ENCODE data around the gene RAI1.

Gene RAI1

DNA sequence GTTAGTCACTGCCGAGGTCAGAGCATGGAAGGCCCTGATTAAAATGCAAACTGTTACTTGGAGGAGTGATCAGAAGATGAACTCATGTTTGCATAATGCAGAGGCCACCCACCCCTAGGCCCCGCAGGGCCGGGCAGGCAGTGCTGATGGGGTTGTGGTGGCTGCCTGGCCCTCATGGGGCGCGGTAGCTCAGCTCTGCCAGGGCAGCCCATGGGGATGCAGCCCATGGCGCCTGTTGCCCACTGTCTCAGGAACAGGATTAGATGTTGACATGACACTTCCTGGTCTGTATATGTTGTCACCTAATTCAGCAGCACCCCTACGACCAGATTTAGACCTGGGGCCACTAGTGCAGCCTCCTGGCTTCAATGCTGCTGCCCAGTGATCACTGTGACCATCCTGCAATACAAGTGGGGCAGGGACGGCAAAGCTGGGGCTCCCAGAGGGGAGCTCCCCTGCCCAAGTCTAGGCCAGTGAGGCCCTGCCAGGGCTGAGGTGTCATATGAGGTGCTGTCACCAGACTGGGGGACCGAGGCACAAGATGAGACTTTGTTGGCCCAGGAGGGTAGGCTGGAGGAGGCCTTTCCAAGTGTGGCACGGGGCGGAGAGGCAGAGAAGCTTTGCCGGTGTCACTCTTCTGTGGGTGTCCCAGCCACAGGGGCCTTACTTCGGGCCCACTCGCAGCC is 49.1 kb downstream of the RAI1 start:
- DNase-seq (ENCODE audit: low spot score) = no peak

DNA sequence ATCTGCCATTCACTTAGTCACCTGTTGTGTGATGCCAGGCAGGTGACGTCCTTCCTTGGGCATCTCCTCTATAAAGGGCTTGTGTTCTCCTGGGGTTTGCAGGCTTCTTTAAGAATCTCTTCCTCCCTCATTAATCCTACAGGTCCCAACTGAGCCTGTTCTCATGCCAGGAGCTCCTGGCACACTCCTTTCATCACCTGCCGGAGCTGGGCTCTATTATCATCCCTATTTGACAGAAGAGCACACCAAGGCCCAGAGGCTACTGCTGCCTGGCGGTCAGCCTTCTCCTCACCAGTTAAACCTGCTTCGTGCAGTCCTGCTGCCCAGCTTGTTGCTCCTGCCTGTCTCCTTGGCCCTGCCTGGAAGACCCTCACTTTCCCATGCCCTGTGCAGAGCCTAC is 51.2 kb downstream of the RAI1 start:
- no peak for DNase-seq (ENCODE audit: low spot score)

DNA sequence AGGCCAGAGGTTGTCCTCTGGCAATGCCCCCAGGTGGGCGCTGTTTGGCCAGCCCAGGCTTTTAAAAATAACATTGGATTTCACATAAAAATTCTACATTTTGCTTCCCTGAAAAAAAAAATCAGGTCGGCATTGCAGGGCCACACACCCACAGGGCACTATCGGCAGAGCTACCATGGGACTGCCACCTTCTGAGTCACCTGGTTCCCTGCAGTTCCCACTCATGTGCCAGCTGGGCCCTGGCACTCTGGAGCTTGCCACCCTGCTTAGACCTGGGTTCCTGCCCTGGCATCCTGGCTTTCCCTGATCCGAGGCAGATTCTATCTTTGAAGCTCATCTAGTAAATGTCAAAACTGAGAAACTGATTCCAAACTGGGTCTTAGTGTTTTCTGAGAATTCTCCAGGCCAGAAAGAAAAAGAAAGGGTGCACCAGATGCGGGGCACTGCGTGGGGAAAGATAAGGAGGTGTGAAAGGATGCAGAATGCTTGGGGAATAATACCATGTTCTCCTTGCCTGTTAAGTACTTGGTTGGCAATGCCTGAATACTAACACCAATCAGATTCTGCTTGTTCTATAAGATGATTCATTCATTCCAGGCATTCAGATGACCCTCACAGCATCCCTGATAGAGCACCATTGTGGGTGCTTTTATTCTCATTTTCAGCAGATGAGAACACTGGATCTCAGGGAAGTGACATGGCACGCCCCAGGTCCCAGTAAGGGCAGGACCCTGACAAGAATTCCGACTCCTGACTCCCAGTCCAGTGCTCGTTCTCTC is 51.8 kb downstream of the RAI1 start:
- DNase-seq (ENCODE audit: low spot score) = peak; percentile 25

DNA sequence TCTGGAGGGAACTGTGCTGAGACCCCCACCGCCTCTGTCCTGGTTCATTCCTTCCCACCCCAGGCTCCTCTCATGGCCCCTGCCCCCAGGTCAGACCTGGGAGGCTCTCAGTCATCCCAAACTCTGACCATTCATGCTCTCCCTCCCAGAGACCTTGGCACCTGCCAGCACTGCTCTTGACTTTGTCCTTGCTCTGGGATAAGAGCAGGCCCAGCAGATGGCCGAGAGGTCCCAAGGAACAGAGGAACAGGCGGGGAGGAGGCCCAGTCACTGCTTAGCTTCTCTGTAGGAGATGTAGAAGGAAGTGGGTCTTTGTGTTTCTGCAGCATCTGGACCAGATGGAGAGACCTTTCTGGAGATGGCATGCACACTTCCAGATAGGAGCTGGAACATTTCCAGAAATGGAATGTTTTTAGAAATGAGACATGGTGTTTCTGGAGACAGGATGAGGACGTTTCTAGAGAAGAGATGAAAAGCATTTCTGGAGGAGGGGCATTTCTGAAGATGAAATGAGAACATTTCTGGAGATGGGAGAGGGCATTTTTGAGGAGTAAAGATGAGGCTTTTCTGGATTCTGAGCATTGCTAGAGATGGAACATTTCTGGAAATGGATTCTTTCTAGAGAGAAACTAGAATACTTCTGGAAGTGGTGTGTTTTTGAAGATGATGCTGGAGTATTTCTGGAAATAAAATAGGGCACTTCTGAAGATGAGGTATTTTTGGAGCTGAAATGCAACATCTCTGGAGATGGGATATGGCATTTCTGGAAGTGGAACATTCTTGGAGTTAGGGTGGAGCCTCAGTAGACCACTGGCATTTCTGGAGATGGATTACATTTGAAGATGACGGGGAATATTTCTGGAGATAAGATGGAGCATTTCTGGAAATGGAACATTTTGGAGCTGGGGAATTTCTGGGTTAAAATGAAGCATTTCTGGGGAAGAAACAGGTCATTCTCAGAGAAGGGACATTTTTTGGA is 55.2 kb downstream of the RAI1 start:
- no peak for DNase-seq (ENCODE audit: low spot score)

DNA sequence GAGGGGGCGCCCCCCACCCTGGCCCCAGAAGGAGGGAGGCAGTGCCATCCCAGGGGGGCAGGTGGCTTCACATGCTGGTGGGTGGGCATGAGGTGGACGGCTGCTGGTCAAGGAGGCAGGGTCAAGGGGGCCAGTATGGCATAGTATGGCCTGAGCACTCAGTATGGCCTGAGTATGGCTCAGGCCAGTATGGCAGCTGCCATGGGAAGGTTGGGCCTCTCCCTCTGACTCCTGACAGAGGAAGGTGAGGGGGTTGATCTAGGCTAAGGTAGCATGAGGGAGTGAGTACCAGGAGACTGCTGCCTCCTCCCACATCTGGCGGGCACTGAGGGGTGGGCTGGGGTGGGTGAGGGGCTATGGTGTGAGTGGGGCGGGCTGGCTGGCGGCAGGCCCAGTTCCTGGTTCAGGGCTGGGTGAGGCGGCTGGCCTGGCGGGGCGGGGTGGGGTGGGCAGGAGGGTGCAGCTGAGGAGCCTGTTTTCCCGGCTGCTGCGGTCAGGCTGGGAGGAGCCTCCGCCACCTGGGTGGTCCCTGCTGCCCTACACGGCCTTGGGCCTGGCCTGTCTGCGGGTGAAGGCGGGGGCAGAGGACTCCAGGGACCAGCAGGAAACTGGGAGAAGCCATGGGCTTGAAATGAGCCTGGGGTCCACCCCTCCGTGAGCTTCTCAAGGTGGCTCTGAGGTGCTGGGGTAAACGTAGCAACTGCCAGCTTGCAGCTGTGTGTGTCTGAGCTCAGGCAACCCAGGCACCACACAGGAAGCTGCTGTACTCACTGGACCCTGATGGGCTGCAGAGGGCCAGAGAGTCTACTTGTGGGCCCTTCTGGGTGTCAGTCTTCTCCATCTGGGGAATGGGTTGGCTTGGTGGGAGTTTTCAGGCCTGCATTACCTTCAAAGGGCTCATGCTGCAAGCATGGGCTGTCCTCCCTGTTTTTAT is 57.0 kb downstream of the RAI1 start:
- no peak for DNase-seq (ENCODE audit: low spot score)

DNA sequence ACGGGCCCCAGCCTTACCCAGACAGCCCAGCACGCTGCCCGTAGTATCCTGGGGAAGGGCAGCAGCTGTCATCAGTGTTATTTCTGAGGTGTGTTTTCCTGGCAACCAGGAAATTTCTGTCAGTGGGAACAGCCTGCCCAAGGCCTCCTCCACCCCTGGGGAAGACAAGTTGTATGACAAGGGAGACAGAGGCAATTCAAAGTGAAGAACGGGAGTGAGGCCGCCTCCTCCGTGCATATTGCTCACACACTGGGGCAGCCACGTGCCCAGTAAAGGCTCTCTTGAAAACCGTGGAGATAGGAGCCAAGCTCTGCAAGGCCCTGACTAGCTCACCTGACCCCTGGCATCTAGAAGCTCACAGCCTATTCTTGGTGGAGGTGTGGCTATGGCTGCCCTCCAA is 57.6 kb downstream of the RAI1 start:
- DNase-seq (ENCODE audit: low spot score) = no peak

DNA sequence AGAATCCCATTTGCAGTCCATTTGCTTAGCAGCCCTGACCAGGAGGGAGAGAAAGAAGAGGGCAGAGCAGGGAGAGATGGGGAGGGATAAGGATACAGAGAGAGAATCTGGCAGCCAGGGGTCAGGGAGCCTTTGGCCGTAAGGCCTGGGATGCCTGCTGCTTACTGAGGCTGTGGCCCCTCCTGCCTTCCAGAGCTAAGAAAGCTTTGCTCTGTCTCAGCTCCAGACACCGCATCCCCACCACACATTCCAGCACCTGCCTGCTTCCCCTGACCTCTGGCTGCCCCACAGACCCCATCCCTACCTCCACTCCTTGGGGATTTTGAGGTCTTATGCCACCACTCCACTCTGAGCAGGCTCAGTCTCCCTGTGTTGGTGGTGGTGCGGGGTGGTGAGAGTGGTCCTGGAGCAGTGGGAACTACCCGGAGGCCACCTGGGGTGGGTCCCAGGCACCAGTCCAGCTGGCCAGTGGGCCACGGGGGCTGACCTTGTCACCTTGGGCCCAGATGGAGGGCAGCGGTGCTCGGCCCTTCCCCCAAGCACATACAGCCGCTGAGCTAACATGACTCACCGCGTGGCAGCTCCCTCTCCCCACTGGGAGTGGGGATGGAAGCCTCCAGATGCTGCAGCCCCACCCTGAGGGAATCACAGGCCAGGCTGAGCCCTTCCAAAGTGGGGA is 58.3 kb downstream of the RAI1 start:
- no peak for DNase-seq (ENCODE audit: low spot score)

DNA sequence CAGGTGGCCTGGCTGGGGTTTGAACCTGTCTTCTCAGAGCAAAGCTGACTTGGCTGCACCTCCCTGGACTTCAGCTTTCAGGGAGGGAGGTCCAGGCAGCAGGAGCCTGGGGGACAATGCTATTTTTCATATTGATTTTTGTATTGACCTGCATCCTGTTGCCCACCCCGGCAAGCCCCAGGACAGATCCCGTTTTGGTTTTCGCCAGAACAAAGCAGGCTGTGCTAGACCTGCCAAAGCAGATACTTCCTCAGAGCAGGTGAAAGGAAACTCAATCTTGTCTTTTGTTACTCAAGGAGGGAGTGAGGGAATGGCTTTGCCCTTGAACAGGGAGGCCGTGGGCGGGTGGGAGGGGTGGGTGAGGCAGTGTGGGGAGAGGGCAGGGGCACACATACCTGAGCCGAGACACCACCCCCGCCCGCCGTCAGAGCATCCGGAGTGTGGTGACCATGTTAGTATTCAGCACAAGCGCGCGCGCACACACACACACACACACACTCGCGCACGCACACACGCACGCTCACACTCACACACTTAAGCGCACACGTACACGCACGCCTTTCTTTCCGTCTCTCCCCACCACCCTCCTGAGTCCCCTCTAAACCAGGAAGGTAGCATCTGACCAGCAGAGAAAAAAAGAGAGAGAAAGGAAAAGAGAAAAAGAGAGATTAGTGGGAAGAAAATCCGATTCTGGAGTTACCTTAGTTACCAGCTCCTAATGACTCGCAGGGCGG is 59.5 kb downstream of the RAI1 start:
- no peak for DNase-seq (ENCODE audit: low spot score)

DNA sequence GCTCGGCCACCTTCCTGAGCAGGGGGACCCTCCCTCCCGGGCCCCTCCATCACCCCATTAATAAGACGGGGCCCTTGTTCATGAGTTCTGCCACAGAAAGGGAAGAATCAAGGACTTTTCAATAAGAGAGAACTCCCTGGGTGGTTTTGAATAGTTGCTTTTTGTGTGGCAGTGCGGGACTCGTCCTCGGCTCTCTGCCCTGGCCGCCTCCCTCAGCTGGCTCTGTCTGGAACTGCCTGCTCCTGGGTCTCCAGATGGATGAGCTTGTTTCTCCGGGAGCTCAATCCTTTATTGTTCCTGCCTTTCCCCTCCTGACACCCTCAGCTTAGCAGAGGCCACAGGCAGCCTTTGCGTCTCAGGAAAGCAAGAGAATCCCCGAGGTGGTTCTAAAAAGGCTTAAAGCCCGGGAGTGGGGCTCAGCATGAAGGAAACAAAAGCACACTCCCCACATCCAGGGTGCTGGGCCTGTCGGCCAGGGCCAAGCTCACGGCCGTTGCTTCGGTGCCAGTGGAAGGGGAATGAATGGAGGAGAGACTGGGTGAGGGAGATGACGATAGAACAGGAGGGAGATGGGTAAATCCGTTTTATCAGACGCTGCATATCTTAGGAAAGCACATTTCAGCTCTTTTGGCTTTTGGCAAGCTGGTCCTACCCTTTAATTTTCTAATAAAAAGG is 60.2 kb downstream of the RAI1 start:
- DNase-seq (ENCODE audit: low spot score) = no peak

DNA sequence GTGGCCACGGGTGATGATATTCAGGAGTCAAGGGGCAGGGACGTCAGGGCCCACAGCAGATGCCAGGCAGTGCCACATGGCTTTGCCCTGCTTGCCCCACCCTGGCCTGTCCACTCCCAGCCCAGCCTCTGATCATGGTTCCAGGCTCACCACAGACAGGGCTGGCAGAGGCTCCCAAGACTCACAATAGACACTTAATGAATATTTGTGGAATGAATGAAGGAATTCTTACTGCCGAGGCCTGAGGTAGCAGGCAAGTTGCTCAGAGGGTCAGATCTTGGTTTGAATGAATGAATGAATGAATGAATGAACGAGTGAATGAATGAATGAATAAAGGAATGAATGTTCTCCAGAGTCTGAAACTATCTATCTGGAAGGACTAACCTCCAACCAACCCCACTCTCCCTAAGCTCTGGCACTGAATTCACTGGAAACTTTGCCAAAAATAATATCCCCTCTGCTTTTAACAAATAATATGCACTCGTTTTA is 60.9 kb downstream of the RAI1 start:
- no peak for DNase-seq (ENCODE audit: low spot score)

DNA sequence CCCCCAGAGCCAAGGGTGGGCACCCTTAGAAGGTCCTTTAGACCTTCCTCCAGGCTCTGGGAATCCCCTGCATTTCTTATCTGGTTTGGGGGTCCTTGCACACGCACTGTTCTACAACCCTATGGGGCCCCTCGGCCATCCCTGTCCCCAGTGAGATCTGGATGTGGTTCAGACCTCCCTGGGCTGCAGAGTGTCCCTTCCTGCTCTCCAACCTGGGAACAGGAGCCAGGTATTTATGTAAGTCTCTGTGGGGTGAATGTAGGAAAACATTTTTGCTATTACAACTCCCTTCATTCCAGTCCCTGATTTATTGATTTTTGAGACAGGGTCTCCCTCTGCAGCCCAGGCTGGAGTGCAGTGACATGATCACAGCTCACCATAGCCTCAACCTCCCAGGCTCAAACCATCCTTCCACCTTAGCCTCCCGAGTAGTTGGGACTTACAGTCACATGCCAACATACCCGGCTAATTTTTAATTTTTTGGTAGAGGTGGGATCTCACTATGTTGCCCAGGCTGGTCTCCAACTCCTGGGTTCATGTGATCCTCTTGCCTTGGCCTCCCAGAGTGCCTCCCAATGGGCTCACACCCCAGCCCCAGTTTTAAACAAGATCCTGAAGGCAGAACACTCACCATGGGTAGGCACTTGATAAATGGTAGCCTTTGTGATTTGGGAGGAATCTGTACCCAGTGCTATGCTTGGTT is 61.6 kb downstream of the RAI1 start:
- DNase-seq (ENCODE audit: low spot score) = no peak

DNA sequence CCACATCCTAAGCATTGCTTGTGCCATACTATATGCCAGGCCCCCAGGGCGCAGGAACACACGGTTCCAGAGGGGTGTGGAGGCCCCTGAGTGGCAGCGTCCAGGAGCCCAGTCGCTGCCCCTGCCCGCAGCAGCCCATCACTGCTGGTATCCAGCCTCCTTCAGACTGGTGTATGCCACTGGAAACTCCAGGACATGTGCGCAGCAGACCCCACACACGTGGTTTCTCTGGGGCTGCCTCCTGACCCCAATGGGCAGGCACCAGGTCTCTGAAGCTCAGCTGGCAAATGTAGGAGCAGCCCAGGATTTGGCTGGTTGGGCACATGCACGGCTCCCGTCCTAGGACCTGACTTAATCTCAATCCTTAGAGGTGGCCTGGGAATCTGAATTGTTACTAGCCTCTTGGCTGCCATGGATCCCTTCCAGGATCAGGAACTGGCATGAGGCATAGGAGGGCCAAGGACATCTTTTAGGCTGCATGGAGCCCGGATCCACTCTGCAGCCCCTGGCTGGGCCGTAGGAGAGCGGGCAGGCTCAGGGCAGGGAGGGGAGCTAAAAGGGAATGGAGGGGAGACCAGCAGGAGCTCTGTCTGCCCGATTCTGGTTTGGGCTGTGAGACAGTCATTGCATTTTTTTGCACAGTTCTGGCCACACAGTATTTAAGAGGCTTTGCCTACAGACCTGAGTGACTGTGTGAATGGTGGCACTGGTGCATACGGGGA is 62.3 kb downstream of the RAI1 start:
- DNase-seq (ENCODE audit: low spot score) = no peak

DNA sequence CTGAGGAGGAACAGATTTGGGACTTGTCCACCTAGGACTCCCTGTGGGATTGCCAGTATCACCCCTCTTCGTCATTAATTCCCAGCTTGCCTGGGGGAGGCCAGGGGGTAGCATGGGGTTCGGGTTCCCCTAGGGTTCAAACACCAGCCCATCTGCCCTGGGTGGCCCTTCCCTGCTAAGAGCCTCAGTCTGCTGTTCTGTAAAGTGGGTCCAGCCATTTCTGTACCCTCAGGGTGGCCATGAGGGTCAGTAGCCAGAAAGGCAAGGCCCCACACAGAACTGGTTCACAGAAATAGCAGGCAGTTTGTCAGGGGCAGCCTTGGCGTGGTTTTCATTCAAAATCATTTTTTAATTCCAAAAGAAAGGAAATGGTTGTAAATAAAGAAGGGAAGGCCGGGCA is 62.9 kb downstream of the RAI1 start:
- DNase-seq (ENCODE audit: low spot score) = no peak

DNA sequence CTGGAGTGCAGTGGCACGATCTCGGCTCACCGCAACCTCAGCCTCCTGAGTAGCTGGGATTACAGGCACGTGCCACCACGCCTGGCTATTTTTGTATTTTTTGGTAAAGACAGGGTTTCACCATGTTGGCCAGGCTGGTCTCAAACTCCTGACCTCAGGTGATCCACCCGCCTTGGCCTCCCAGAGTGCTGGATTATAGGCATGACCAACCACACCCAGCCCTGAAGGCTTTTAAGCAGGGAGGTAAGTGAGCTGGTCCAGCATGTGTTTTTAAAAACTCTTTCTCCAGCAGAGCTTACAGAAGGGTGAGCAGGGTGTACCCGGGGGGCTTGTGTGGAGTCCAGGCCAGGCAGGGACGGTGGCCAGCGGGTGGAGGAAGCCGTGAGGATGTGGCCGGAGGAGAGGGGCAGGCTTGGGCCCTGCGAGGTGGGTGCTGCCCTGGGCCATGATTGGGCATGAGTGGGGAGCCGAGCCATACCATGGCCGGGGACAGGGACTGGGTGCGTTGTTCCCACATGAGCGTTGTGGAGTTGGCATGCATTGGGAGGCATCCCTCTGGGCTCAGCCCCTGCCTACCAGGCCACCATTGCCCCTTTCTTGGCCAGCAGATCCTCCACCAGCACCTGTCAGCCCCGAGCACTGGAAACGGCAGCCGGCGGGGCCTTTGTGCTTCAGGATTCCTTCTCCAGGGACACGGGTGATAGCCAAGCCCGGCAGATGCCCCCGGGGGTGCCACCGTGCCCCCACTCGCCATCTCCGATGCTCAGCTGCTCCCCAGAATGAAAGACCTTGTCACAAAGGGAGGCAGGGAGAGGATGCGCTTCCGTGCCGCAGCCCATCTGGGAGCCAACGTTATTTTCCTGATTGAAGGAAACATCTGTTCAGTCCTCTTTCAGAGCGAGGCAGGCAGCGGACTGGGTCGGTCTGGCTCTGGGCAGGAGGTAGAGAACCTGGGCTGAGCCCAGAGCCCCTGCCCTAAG is 64.5 kb downstream of the RAI1 start:
- no peak for DNase-seq (ENCODE audit: low spot score)

DNA sequence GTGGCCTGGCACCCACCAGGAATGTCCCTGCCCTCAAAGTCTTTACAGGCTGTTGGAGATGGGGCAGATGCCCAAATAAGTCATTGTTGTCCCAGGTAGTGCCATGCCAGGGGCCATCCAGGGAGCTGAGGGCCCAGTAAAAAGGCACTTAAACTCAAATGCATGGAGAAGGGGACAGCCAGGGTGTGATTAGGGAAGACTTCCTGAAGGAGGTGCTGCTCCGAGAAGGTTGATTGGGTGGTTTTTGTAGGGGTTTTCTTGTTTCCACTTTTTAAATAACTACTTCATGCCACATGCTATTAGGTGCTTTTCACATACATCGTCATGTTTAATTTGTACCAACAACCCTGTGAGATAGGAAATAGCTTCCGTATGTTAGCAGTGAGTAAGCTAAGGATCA is 66.9 kb downstream of the RAI1 start:
- DNase-seq (ENCODE audit: low spot score) = no peak

DNA sequence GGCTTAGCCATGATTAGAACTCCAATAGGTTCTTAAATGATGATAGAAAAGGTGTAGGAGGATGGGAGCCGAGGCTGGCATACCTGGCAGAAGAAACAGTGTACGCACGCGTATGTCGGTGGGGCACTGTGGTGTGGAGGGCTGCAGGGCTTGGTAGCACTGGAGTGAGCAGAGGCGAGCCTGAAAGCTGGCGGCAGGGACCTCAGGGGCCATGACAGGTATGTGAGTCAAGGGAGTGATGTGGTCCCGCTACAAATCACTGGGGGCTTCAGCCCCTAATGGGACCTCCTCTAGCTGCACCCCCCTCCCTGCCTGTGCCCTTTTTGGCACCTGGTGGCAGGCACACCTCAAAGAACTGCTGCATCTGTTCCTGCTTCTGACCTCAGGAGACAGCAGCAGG is 67.3 kb downstream of the RAI1 start:
- DNase-seq (ENCODE audit: low spot score) = no peak

Data from RKO (cell line).